Astrocyte (in vitro differentiated cells and primary cell): Measurements from ENCODE around the gene PDE4A. TPM values are rescaled to one million over a fixed set of nuclear protein-coding genes. Genes with fewer than 3 reads are reported as not detected.
"Not testable (repeated sequence)": the region's sequence is repeated elsewhere in the genome, so short reads cannot be mapped to it uniquely, and the experiment has no call there.

ENCODE experiments used
- DNase-seq: peaks from one replicate; pipeline ENCODE4 v3.0.0-alpha.2; 2010; ENCODE audit warnings: low read depth
- FAIRE-seq: peaks from 2 replicates; lab custom pipeline; 2011; peaks lifted over from hg19 to GRCh38; lab: Jason Lieb, UNC
- H2AFZ ChIP-seq: 2 replicates; pipeline ENCODE4 v1.6.0; 2012; ENCODE audit warnings: low read depth, low read length, inconsistent platforms
- H3K27ac ChIP-seq: 2 replicates; pipeline ENCODE4 v1.5.1; 2011; ENCODE audit warnings: low read depth, low read length, inconsistent platforms
- H3K27me3 ChIP-seq: 2 replicates; pipeline ENCODE4 v1.6.0; 2011; ENCODE audit warnings: low read length, inconsistent platforms; ENCODE audit not compliant: insufficient read depth
- H3K36me3 ChIP-seq: 2 replicates; pipeline ENCODE4 v1.5.1; 2011; ENCODE audit warnings: low read length, inconsistent platforms; ENCODE audit not compliant: insufficient read depth
- H3K4me1 ChIP-seq: 2 replicates; pipeline ENCODE4 v1.5.1; 2011; ENCODE audit warnings: low read length, inconsistent platforms; ENCODE audit not compliant: insufficient read depth
- H3K4me2 ChIP-seq: 2 replicates; pipeline ENCODE4 v1.6.0; 2012; ENCODE audit warnings: low read length, inconsistent platforms
- H3K4me3 ChIP-seq: 2 replicates; pipeline ENCODE4 v1.5.1; 2011; ENCODE audit warnings: low read depth, mild to moderate bottlenecking, low read length, inconsistent platforms; ENCODE audit not compliant: insufficient read depth
- H3K79me2 ChIP-seq: 2 replicates; pipeline ENCODE4 v1.6.0; 2012; ENCODE audit warnings: mild to moderate bottlenecking, low read length, inconsistent platforms; ENCODE audit not compliant: insufficient read depth
- H3K9ac ChIP-seq: 2 replicates; pipeline ENCODE4 v1.6.0; 2012; ENCODE audit warnings: mild to moderate bottlenecking, low read length, inconsistent platforms
- H3K9me3 ChIP-seq: 2 replicates; pipeline ENCODE4 v1.5.1; 2012; ENCODE audit warnings: low read depth, mild to moderate bottlenecking, low read length, inconsistent platforms; ENCODE audit not compliant: insufficient read depth
- H4K20me1 ChIP-seq: 2 replicates; pipeline ENCODE4 v1.6.0; 2012; ENCODE audit warnings: low read length, inconsistent platforms; ENCODE audit not compliant: insufficient read depth
- H3K27ac Mint-ChIP-seq: one replicate; pipeline ENCODE4 v1.8.0; 2021; ENCODE audit warnings: mild to moderate bottlenecking, mixed read lengths; ENCODE audit not compliant: unreplicated experiment
- H3K27me3 Mint-ChIP-seq: one replicate; pipeline ENCODE4 v1.8.0; 2021; ENCODE audit warnings: low read depth, mixed read lengths; ENCODE audit not compliant: unreplicated experiment
- H3K36me3 Mint-ChIP-seq: one replicate; pipeline ENCODE4 v1.8.0; 2021; ENCODE audit warnings: low read depth, mixed read lengths; ENCODE audit not compliant: unreplicated experiment
- H3K4me1 Mint-ChIP-seq: one replicate; pipeline ENCODE4 v1.8.0; 2021; ENCODE audit warnings: low read depth, mixed read lengths; ENCODE audit not compliant: unreplicated experiment
- H3K4me3 Mint-ChIP-seq: one replicate; pipeline ENCODE4 v1.8.0; 2021; ENCODE audit warnings: mild to moderate bottlenecking, moderate library complexity, mixed read lengths; ENCODE audit not compliant: unreplicated experiment
- H3K9me3 Mint-ChIP-seq: one replicate; pipeline ENCODE4 v1.8.0; 2021; ENCODE audit warnings: mild to moderate bottlenecking, mixed read lengths; ENCODE audit not compliant: unreplicated experiment
- CTCF ChIP-seq: IDR thresholded peaks from 2 replicates; pipeline ENCODE4 v1.5.1; 2011; ENCODE audit warnings: low read depth, mild to moderate bottlenecking, inconsistent platforms, low read length, moderate library complexity; ENCODE audit not compliant: insufficient read depth
- EZH2 ChIP-seq: IDR thresholded peaks from 2 replicates; pipeline ENCODE4 v1.6.1; 2012; ENCODE audit warnings: mild to moderate bottlenecking, low read length, inconsistent platforms; ENCODE audit not compliant: insufficient read depth
- total RNA-seq: library from RNA; stranded (reverse); gene quantifications from 2 replicates; pipeline ENCODE4 v1.2.1, GENCODE V29; 2021

PDE4A gene
- total RNA-seq, 1 donor from 2014 or later, result 3.2 TPM

DNA sequence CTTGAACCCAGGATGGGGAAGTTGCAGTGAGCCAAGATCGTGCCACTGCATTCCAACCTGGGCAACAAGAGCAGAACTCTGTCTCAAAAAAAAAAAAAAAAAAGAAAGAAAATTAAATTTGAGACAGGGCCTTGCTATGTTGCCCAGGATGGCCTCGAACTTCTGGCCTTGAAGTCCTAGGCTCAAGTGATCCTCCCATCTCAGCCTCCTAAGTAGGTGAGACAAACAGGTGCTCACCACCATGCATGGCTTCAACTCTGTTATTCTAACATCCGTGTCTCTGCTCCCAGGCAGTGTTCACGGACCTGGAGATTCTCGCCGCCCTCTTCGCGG is 40.3 kb downstream of the PDE4A start:
- H3K9me3 ChIP-seq, result no peaks in the 10 kb centered on the region
- no peaks in the 10 kb centered on the region for H3K36me3 ChIP-seq
- no peaks in the 10 kb centered on the region for H3K9me3 Mint-ChIP-seq
- DNase-seq (no peak), FAIRE-seq (no peak)
- H3K4me3 ChIP-seq, result no peak overlapping the region
- H2AFZ ChIP-seq, result peak overlapping the region; percentile 58
- peaks cover 4% of the 10 kb centered on the region for H3K36me3 Mint-ChIP-seq
- no peak overlapping the region for H3K27ac ChIP-seq
- no peaks in the 10 kb centered on the region for H3K27me3 ChIP-seq
- peak overlapping the region; percentile 20 for H3K4me3 Mint-ChIP-seq
- H3K4me1 ChIP-seq, result peaks cover 9% of the 10 kb centered on the region
- H4K20me1 ChIP-seq, result no peaks in the 10 kb centered on the region
- no peak overlapping the region for H3K27ac Mint-ChIP-seq
- no peaks in the 10 kb centered on the region for H3K79me2 ChIP-seq
- peaks cover 3% of the 10 kb centered on the region for H3K27me3 Mint-ChIP-seq
- no peak for TF ChIP-seq EZH2
- H3K4me1 Mint-ChIP-seq, result no peaks in the 10 kb centered on the region
- no peak overlapping the region for H3K9ac ChIP-seq
- peak overlapping the region; percentile 56 for H3K4me2 ChIP-seq

DNA sequence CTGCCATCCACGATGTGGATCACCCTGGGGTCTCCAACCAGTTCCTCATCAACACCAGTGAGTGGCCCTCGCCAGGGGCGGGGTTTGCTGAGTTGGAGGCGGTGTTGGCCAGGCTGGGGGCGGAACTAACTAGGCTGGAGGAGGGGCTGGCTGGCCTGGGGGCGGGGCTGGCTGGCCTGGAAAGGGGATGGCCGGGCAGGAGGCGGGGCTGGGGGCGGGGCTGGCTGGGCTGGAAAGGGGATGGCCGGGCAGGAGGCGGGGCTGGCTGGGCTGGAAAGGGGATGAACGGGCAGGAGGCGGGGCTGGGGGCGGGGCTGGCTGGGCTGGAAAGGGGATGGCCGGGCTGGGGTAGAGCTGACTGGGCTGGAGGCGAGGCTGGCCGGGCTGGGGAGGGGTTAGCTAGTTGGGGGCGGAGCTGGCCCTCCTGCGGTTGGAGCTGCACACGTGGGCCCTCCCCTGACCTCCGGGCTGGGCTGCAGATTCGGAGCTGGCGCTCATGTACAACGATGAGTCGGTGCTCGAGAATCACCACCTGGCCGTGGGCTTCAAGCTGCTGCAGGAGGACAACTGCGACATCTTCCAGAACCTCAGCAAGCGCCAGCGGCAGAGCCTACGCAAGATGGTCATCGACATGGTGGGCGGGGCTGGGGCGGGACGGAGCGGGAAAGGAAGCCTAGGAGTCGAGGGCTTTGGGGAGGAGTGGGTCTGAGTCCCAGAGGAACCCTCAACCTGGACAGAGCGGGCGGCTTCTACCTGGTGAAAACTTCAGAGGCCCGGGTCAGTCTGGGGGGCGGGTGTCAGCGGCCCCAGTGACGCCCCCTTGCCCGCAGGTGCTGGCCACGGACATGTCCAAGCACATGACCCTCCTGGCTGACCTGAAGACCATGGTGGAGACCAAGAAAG is 41.0 kb downstream of the PDE4A start:
- Mint-ChIP-seq H3K36me3 (peaks cover 4% of the 10 kb centered on the region), H3K4me1 (no peaks in the 10 kb centered on the region), H3K27me3 (peaks cover 3% of the 10 kb centered on the region), H3K4me3 (peak overlapping the region; percentile 73), H3K9me3 (no peaks in the 10 kb centered on the region), H3K27ac (no peak overlapping the region)
- Histone ChIP-seq H3K4me2 (peak overlapping the region; percentile 93), H3K27ac (no peak overlapping the region), H2AFZ (peak overlapping the region; percentile 96), H3K4me1 (peaks cover 9% of the 10 kb centered on the region), H3K36me3 (no peaks in the 10 kb centered on the region), H4K20me1 (no peaks in the 10 kb centered on the region), H3K27me3 (no peaks in the 10 kb centered on the region), H3K79me2 (no peaks in the 10 kb centered on the region), H3K9ac (no peak overlapping the region), H3K9me3 (no peaks in the 10 kb centered on the region), H3K4me3 (peak overlapping the region; percentile 59)
- DNase-seq, result peak; percentile 76
- no peak for TF ChIP-seq EZH2
- TF ChIP-seq CTCF, result no peak
- FAIRE-seq, result no peak

DNA sequence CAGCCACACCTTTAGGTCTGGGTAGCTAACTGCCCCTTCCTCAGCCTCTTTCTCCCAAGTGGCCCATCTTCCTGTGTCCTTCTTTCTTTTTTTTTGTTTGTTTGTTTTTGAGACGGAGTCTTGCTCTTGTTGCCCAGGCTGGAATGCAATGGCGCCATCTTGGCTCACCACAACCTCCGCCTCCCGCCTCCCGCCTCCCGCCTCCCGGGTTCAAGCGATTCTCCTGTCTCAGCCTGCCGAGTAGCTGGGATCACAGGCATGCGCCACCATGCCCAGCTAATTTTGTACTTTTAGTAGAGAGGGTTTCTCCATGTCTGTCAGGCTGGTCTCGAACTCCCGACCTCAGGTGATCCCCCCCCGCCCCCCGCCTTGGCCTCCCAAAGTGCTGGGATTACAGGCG is 41.7 kb downstream of the PDE4A start:
- H4K20me1 ChIP-seq, H3K36me3 Mint-ChIP-seq, H3K27ac ChIP-seq, H3K27ac Mint-ChIP-seq, H3K4me3 ChIP-seq, H3K27me3 Mint-ChIP-seq, H3K4me1 ChIP-seq, DNase-seq, H3K79me2 ChIP-seq, H3K9ac ChIP-seq, H3K9me3 ChIP-seq, H3K4me1 Mint-ChIP-seq, H3K27me3 ChIP-seq, FAIRE-seq, H3K9me3 Mint-ChIP-seq, H2AFZ ChIP-seq, H3K36me3 ChIP-seq: not testable (repeated sequence)
- peak overlapping the region; percentile 93 for H3K4me2 ChIP-seq
- peak overlapping the region; percentile 73 for H3K4me3 Mint-ChIP-seq
